ENCODE results near the gene QSOX2. TPM values are rescaled to one million over a fixed set of nuclear protein-coding genes. Genes with fewer than 3 reads are reported as not detected.

QSOX2 gene
- total and polyA plus RNA-seq, 4 donors = 0.79 to 12.7 (median 4.3) TPM

DNA sequence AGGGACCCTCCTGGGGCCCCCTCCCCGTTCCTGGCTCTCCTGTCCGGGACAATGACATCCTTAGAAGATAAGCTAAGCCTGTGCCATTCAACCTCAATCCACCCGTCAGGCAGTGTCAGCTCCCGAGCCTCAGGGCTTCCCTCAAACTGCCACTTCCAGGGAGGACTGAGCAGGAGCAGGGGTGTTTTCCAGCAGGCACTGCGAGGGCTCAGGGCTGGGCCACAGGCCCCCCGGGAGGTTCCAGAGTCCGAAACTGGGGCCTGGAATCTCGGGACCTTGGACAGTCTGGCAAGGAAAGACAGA, 66.9 kb downstream of the QSOX2 start:
- Histone ChIP-seq H3K36me3 (ENCODE audit: control insufficient read depth in 4 of 4, insufficient read depth in 3 of 4, low read depth in 1 of 4, low read length in 3 of 4) (no peaks in the 10 kb centered on the region), H3K9me3 (ENCODE audit: control insufficient read depth in 4 of 4, low read length in 3 of 4) (no peaks in the 10 kb centered on the region), H3K27me3 (ENCODE audit: control insufficient read depth in 4 of 4, insufficient read depth in 4 of 4, low read length in 3 of 4) (no peaks in the 10 kb centered on the region), H3K4me1 (ENCODE audit: control insufficient read depth in 4 of 4, insufficient read depth in 4 of 4, low read length in 3 of 4) (no peaks in the 10 kb centered on the region), H3K27ac (ENCODE audit: low read depth in 1 of 2, low read length in 2 of 2) (no peak overlapping the region), H3K4me3 (ENCODE audit: low read depth in 1 of 3, low read length in 3 of 3) (no peak overlapping the region), H3K9ac (ENCODE audit: low read depth in 1 of 2, low read length in 2 of 2) (no peak overlapping the region)
- 41% methylated on average over 8 of the region's 8 CpGs for WGBS
- TF ChIP-seq, protein P1, sequence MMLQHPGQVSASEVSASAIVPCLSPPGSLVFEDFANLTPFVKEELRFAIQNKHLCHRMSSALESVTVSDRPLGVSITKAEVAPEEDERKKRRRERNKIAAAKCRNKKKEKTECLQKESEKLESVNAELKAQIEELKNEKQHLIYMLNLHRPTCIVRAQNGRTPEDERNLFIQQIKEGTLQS (IDR thresholded peaks at IDR 0.05) = no peak
- TF ChIP-seq JUND (IDR thresholded peaks at IDR 0.05) (no peak), FOXA1 (IDR thresholded peaks at IDR 0.05) (no peak), TAF1 (conservative IDR thresholded peaks at IDR 0.05) (no peak), RXRA (IDR thresholded peaks at IDR 0.05) (no peak), YY1 (IDR thresholded peaks at IDR 0.05) (no peak), GABPA (IDR thresholded peaks at IDR 0.05 in 1 of 2, conservative IDR thresholded peaks at IDR 0.05 in 1 of 2) (no peak)
- TF ChIP-seq, protein P2, sequence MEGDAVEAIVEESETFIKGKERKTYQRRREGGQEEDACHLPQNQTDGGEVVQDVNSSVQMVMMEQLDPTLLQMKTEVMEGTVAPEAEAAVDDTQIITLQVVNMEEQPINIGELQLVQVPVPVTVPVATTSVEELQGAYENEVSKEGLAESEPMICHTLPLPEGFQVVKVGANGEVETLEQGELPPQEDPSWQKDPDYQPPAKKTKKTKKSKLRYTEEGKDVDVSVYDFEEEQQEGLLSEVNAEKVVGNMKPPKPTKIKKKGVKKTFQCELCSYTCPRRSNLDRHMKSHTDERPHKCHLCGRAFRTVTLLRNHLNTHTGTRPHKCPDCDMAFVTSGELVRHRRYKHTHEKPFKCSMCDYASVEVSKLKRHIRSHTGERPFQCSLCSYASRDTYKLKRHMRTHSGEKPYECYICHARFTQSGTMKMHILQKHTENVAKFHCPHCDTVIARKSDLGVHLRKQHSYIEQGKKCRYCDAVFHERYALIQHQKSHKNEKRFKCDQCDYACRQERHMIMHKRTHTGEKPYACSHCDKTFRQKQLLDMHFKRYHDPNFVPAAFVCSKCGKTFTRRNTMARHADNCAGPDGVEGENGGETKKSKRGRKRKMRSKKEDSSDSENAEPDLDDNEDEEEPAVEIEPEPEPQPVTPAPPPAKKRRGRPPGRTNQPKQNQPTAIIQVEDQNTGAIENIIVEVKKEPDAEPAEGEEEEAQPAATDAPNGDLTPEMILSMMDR (IDR thresholded peaks at IDR 0.05; ENCODE audit: low read depth, low read length, missing input control) = no peak
- TF ChIP-seq, protein P3, sequence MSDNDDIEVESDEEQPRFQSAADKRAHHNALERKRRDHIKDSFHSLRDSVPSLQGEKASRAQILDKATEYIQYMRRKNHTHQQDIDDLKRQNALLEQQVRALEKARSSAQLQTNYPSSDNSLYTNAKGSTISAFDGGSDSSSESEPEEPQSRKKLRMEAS (IDR thresholded peaks at IDR 0.05) = no peak
- no peak for DNase-seq (ENCODE audit: low spot score)

DNA sequence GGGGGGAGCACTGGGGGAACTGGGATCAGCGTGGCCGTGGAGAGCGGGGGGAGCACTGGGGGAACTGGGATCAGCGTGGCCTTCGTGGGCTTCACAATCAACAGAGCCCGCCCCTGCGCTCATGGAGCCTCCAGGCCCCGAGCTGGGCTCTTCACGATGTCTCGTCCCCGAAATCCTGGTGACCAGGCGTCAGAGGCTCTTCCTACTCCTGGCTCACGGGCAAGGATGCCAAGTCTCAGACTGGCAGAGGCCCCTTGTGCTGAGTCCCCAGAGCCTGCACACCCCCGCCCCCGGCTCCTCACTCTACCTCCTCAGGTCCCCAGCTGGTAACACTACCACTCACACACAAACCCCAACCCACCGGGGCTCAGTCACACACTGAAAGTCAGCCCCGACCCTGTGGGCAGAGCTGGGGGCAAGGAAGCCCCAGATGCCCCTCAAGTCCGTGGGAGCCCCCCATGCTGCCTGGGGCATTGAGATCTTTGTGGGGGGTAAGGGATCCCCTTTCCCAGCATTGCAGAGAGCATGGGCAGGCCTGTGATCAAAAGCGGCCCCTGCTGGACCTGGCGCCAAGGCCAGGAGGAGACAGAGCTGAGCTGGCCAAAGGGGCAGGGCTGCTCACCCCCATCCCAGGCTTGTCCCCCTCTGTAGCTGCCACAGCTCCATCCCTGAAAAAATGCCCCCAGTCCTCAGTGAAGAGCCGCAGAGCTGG, 67.4 kb downstream of the QSOX2 start:
- 83% methylated on average over 21 of the region's 21 CpGs for WGBS
- Histone ChIP-seq H3K36me3 (ENCODE audit: control insufficient read depth in 4 of 4, insufficient read depth in 3 of 4, low read depth in 1 of 4, low read length in 3 of 4) (no peaks in the 10 kb centered on the region), H3K4me1 (ENCODE audit: control insufficient read depth in 4 of 4, insufficient read depth in 4 of 4, low read length in 3 of 4) (no peaks in the 10 kb centered on the region), H3K27me3 (ENCODE audit: control insufficient read depth in 4 of 4, insufficient read depth in 4 of 4, low read length in 3 of 4) (peaks cover 0 to 2% (median 0%) of the 10 kb centered on the region in 4 donors), H3K9ac (ENCODE audit: low read depth in 1 of 2, low read length in 2 of 2) (no peak overlapping the region), H3K9me3 (ENCODE audit: control insufficient read depth in 4 of 4, low read length in 3 of 4) (no peaks in the 10 kb centered on the region), H3K27ac (ENCODE audit: low read depth in 1 of 2, low read length in 2 of 2) (no peak overlapping the region), H3K4me3 (ENCODE audit: low read depth in 1 of 3, low read length in 3 of 3) (no peak overlapping the region)
- no peak for DNase-seq (ENCODE audit: low spot score)
- TF ChIP-seq HNF4A (conservative IDR thresholded peaks at IDR 0.05) (no peak), TAF1 (conservative IDR thresholded peaks at IDR 0.05) (no peak), HNF4G (IDR thresholded peaks at IDR 0.05) (no peak), RAD21 (IDR thresholded peaks at IDR 0.05) (no peak), RXRA (IDR thresholded peaks at IDR 0.05) (no peak), FOXA1 (IDR thresholded peaks at IDR 0.05) (no peak), EGR1 (IDR thresholded peaks at IDR 0.05; ENCODE audit: low read depth in 2 of 2) (no peak)
- TF ChIP-seq, protein P4, sequence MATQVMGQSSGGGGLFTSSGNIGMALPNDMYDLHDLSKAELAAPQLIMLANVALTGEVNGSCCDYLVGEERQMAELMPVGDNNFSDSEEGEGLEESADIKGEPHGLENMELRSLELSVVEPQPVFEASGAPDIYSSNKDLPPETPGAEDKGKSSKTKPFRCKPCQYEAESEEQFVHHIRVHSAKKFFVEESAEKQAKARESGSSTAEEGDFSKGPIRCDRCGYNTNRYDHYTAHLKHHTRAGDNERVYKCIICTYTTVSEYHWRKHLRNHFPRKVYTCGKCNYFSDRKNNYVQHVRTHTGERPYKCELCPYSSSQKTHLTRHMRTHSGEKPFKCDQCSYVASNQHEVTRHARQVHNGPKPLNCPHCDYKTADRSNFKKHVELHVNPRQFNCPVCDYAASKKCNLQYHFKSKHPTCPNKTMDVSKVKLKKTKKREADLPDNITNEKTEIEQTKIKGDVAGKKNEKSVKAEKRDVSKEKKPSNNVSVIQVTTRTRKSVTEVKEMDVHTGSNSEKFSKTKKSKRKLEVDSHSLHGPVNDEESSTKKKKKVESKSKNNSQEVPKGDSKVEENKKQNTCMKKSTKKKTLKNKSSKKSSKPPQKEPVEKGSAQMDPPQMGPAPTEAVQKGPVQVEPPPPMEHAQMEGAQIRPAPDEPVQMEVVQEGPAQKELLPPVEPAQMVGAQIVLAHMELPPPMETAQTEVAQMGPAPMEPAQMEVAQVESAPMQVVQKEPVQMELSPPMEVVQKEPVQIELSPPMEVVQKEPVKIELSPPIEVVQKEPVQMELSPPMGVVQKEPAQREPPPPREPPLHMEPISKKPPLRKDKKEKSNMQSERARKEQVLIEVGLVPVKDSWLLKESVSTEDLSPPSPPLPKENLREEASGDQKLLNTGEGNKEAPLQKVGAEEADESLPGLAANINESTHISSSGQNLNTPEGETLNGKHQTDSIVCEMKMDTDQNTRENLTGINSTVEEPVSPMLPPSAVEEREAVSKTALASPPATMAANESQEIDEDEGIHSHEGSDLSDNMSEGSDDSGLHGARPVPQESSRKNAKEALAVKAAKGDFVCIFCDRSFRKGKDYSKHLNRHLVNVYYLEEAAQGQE (IDR thresholded peaks at IDR 0.05) = no peak
- TF ChIP-seq, protein P1 (IDR thresholded peaks at IDR 0.05) = no peak
- TF ChIP-seq, protein P5, sequence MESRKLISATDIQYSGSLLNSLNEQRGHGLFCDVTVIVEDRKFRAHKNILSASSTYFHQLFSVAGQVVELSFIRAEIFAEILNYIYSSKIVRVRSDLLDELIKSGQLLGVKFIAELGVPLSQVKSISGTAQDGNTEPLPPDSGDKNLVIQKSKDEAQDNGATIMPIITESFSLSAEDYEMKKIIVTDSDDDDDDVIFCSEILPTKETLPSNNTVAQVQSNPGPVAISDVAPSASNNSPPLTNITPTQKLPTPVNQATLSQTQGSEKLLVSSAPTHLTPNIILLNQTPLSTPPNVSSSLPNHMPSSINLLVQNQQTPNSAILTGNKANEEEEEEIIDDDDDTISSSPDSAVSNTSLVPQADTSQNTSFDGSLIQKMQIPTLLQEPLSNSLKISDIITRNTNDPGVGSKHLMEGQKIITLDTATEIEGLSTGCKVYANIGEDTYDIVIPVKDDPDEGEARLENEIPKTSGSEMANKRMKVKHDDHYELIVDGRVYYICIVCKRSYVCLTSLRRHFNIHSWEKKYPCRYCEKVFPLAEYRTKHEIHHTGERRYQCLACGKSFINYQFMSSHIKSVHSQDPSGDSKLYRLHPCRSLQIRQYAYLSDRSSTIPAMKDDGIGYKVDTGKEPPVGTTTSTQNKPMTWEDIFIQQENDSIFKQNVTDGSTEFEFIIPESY (IDR thresholded peaks at IDR 0.05) = no peak

Measured in liver (tissue), 9 donors.